NCI-H128 (cell line): ENCODE results near the gene PBRM1.

Experiments
- DNase-seq: peaks from one replicate; lab custom pipeline; 2025; ENCODE audit not compliant: unreplicated experiment; lab: John Stamatoyannopoulos, UW

The PBRM1 gene

DNA sequence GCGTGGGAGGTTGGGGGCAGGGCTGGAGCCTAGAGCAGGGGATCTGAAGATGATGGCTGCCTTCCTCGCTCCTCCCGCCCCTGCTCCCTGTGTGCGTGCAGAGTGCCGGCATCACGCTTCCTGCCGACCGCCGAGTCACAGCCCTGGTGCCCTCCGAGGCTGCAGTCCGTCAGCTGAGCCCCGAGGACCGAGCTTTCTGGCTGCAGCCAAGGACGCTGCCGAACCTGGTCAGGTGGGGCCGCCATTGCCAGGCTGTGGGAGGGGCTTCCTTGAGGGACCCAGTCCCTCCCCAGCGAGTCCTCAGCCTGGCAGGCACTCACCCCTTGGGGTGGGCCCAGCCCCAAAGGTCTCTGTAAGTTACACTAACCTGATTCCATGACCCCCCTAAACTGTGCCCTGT, 173.0 kb downstream of the PBRM1 start:
- DNase-seq, result no peak

DNA sequence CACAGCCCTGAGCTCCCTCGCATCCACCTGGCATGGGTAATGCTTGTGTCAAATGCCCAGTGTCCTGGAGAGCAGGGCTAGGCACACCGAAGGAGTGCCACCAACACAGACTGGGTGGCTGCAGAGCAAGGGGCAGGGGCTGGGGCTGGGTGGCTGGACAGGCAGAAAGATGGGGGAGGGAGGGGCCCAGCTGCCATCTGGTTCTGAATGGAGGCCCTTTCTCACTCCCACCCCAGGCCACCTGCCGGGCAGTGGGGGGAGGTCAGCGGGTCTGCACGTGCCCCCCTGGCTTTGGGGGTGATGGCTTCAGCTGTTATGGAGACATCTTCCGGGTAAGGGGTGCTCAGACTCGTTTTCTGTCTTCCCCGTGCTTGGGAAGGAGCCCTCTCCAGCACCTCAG, 173.6 kb downstream of the PBRM1 start:
- no peak for DNase-seq

DNA sequence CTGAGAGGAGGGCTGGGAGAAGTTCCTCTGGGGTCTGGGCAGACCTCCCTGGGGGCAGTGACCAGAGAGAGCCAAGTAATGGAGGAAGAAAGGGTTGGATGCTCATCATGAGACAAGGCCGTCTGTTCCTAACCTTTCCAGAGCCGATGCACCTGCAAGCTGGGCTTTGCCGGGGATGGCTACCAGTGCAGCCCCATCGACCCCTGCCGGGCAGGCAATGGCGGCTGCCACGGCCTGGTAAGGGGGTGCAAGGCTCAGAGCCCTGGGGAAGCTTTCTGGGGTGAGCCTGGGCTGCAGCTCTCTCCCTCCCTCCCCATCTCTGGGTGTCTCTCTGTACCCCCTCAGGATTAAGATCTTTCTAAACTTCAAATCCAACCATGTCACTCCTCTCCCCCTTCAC, 174.2 kb downstream of the PBRM1 start:
- no peak for DNase-seq

DNA sequence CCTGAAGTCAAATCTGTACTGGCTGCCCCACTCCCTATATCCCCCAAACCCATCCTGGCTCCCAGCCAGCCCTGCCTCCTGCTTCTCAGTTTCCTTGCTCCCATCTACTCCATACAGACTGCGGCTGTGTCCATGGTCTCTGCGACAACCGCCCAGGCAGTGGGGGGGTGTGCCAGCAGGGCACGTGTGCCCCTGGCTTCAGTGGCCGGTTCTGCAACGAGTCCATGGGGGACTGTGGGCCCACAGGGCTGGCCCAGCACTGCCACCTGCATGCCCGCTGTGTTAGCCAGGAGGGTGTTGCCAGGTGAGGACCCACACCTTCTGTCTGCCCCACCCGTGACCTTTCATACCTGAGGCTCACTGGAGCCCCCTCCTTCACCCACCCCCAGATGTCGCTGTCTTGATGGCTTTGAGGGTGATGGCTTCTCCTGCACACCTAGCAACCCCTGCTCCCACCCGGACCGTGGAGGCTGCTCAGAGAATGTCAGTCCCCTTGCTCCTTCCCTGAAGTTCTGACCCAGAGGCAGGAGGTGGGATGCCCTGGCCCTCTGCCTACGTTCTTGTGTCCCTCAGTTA, 175.9 kb downstream of the PBRM1 start:
- no peak for DNase-seq

DNA sequence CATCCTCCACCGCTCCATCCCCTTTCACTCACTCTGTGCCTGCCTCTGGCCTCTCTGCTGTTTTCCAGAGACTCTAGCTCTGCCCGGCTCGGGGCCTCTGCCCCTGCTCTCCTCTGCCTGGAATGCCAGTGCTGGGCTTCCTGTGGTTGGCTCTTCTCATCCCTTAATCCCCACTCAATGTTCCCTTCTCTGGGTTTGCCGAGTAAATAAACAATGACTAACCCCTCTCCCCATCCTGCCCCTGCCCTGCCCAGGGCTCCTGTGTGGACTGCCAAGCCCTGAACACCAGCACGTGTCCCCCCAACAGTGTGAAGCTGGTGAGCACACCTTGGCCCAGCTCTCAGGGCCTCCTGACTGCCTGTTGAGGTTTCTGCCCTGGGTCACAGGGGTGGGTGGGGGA, 178.4 kb downstream of the PBRM1 start:
- DNase-seq, result no peak

DNA sequence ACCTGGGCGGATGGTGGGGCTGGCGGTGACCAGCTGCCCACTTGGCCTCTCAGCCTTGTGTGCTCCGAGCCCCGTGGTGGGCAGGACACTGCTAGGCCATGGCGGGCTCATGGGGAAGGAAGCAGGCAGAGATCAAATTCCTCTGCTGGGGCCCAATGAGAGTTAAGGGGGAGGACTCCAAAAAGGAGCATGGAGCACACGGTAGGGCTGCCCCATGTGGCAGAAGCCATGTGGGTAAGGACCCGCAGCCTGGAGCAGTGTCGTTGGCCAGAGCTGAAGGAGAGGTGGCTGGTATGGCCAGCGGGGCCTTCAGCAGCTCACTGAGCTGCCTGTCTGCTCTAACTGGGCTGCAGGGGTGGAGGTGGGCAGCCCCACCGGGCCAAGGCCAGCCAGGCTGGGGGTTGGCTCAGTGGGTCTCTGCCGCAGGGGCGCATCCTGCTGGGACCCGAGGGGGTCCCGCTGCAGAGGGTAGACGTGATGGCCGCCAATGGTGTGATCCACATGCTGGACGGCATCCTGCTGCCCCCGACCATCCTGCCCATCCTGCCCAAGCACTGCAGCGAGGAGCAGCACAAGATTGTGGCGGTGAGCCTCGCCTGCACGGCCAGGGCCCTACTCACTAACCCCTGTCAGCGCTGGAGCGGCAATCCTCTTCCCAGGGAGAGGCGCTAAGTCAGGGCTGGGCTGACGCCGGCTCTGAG, 179.3 kb downstream of the PBRM1 start:
- DNase-seq, result no peak

DNA sequence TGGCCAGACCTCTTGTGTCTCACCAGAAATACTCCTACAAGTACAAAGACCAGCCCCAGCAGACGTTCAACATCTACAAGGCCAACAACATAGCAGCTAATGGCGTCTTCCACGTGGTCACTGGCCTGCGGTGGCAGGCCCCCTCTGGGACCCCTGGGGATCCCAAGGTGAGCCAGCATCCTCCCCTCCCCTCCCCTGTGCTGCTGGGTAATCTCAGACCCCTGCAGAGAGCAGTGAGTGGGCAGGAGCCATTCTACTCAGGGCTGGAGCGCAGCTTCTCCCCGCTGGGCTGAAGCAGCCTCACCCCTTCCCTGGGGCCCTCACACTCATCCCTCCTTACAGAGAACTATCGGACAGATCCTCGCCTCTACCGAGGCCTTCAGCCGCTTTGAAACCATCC, 180.7 kb downstream of the PBRM1 start:
- no peak for DNase-seq

DNA sequence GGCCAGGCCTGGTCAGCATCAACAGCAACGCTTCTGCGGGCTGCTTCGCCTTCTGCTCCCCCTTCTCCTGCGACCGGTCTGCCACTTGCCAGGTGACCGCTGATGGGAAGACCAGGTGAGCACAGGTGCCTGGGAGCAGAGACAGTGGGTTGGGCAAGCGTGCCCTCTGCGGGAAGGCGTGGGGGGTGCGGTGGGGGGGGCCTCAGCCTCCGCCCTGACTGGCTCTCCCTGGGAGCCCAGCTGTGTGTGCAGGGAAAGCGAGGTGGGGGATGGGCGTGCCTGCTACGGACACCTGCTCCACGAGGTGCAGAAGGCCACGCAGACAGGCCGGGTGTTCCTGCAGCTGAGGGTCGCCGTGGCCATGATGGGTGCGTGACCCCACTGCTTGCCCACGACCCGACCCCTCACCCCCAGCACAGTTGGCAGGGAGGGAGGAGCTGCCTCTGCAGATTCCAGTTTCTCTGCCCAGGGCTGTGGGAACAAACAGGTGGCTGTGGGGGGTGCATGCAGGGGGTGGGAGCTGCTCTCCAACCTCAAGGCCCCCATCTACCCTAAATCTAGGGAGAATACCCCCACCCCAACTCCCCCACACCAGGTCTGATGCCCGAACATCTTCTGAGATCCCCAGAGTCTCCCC, 181.8 kb downstream of the PBRM1 start:
- no peak for DNase-seq

DNA sequence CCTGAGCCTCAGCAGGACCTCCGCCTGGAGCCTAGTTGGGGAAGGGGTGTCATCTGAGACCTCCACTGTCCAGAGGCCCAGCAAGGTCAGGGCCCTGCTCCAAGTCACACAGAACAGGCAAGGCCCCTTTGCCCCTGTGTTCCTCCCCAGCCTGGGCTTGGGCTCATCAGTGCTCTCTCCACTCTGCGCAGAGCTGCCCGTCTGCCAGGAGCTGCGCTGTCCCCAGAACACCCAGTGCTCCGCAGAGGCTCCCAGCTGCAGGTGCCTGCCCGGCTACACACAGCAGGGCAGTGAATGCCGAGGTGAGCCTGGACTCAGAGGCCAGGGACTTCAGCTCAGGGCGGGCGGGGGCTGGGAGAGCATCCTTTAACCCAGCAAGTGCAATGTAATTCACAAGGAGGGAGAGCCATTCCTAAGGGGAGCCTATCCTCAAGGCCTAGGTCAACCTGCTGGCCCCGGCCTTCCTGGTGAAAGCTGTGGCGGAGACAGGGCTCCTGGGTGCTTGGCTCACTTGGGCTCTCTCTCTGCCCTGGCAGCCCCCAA, 182.8 kb downstream of the PBRM1 start:
- no peak for DNase-seq

DNA sequence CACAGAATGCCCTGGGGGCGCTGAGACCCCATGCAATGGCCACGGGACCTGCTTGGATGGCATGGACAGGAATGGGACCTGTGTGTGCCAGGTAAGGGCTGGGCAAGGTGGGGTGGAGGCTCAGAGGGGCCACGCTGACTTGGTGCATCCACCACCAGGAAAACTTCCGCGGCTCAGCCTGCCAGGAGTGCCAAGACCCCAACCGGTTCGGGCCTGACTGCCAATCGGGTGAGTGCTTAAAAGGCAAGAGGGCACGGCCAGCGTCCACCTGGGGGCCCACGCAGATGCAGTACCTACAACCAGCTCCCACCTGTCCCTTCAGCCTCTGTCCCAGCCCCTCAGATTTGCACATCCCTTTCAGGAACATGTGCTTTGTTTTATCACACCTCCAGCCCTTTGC, 183.7 kb downstream of the PBRM1 start:
- DNase-seq, result no peak

DNA sequence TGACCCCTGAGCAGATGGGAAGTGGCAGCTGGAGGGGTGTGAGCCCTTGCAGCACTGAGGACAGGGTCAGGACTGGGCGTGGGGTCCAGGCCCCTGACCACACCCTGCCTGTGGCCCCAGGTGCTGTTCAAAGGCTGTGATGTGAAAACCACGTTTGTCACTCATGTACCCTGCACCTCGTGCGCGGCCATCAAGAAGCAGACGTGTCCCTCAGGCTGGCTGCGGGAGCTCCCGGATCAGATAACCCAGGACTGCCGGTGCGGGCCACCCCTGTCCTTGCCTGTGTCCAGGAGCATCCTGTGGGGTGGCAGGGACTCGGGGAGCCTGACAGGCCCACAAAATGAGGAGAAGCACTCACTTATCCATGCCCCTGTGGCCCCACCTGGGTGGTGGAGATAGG, 184.7 kb downstream of the PBRM1 start:
- DNase-seq, result no peak

DNA sequence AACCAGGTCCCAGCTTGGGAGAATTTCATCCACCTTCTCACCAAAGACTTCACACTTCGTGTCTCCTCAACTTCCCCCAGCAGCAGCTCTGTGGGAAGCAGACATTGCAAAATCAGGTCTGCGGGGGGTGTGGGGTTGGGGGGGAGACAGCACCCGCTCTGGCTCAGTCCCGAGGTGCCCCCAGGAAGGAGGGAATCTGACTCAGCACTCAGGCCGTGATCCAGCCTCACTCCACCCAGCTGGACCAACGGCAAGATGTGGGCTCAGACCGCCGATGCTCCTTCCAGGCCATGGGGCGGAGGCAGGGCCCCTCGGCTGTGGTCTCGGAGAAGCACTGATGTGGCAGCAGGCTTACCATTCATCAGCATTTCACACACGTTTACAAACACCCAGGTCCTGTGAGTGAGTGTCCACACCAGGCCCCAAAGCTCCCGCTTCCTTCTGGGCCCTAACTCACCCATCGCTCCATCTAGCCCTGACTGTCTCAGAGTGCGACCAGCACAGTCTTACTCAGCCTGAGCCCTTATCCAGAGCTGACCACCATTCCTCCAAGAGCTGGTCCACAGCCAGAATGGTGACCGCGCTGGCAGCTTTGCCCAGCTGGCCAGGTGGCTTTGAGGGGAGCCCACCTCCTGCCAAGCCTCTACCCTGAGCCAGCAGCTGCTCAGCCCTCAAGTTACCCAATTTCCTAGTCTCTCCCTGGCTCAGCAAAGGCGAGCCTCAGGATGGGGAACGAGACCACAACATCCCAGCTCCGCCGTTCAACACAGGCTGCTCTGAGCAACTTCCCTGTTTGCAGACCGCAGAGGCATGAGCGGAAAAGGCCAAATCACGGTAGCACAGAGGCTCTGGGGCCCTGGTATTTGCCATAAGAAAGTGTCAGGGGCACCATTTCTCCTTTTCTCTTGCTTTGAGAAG, 187.3 kb downstream of the PBRM1 start:
- DNase-seq, result no peak

DNA sequence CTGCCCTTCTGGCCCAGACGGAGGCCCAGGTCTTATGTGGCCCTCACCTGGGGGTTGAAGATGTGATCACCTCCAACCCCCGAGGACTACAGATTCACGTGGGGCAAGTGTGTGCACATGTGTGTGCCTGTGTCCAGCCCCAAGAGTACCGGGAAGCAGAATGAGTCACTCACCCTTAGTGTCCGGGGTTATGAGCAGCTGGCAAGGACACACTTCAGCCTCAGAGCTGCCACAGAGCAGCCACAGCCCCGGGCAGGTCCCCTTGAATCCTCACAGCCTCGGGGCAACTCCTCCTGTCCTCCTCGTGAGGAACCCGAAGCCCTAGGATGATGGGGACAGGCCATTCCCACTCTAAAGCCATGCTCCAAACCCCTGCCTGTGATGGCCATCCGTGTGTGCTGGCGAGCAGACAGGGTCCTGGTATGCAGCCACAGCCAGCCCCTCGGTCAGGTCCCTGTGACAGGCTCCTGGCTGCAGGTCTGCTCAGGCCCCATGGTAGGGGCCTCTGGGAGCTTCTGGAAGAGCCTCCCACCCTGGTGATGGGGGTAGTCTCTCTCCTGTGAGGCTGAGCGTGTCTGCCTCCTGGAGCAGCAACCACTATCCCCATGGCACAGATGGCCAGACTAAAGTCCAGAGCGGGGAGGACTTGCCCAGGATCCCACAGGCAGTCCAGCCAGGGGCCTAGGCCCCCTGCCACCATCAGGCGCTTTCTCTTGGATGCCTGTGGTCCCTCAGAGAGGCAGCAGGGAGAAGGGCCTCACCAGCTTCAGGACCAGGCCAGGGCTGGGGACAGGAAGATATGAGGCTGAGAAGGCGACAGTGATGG, 189.7 kb downstream of the PBRM1 start:
- DNase-seq, result no peak
